Astrocyte (in vitro differentiated cells and primary cell): ENCODE data around the gene KRTAP24-1. TPM values are rescaled to one million over a fixed set of nuclear protein-coding genes. Genes with fewer than 3 reads are reported as not detected.

Source experiments
- DNase-seq: peaks from one replicate; pipeline ENCODE4 v3.0.0-alpha.2; 2010; ENCODE audit warnings: low read depth
- FAIRE-seq: peaks from 2 replicates; lab custom pipeline; 2011; peaks lifted over from hg19 to GRCh38; lab: Jason Lieb, UNC
- H2AFZ ChIP-seq: 2 replicates; pipeline ENCODE4 v1.6.0; 2012; ENCODE audit warnings: low read depth, low read length, inconsistent platforms
- H3K27ac ChIP-seq: 2 replicates; pipeline ENCODE4 v1.5.1; 2011; ENCODE audit warnings: low read depth, low read length, inconsistent platforms
- H3K27me3 ChIP-seq: 2 replicates; pipeline ENCODE4 v1.6.0; 2011; ENCODE audit warnings: low read length, inconsistent platforms; ENCODE audit not compliant: insufficient read depth
- H3K36me3 ChIP-seq: 2 replicates; pipeline ENCODE4 v1.5.1; 2011; ENCODE audit warnings: low read length, inconsistent platforms; ENCODE audit not compliant: insufficient read depth
- H3K4me1 ChIP-seq: 2 replicates; pipeline ENCODE4 v1.5.1; 2011; ENCODE audit warnings: low read length, inconsistent platforms; ENCODE audit not compliant: insufficient read depth
- H3K4me2 ChIP-seq: 2 replicates; pipeline ENCODE4 v1.6.0; 2012; ENCODE audit warnings: low read length, inconsistent platforms
- H3K4me3 ChIP-seq: 2 replicates; pipeline ENCODE4 v1.5.1; 2011; ENCODE audit warnings: low read depth, mild to moderate bottlenecking, low read length, inconsistent platforms; ENCODE audit not compliant: insufficient read depth
- H3K79me2 ChIP-seq: 2 replicates; pipeline ENCODE4 v1.6.0; 2012; ENCODE audit warnings: mild to moderate bottlenecking, low read length, inconsistent platforms; ENCODE audit not compliant: insufficient read depth
- H3K9ac ChIP-seq: 2 replicates; pipeline ENCODE4 v1.6.0; 2012; ENCODE audit warnings: mild to moderate bottlenecking, low read length, inconsistent platforms
- H3K9me3 ChIP-seq: 2 replicates; pipeline ENCODE4 v1.5.1; 2012; ENCODE audit warnings: low read depth, mild to moderate bottlenecking, low read length, inconsistent platforms; ENCODE audit not compliant: insufficient read depth
- H4K20me1 ChIP-seq: 2 replicates; pipeline ENCODE4 v1.6.0; 2012; ENCODE audit warnings: low read length, inconsistent platforms; ENCODE audit not compliant: insufficient read depth
- H3K27ac Mint-ChIP-seq: one replicate; pipeline ENCODE4 v1.8.0; 2021; ENCODE audit warnings: mild to moderate bottlenecking, mixed read lengths; ENCODE audit not compliant: unreplicated experiment
- H3K27me3 Mint-ChIP-seq: one replicate; pipeline ENCODE4 v1.8.0; 2021; ENCODE audit warnings: low read depth, mixed read lengths; ENCODE audit not compliant: unreplicated experiment
- H3K36me3 Mint-ChIP-seq: one replicate; pipeline ENCODE4 v1.8.0; 2021; ENCODE audit warnings: low read depth, mixed read lengths; ENCODE audit not compliant: unreplicated experiment
- H3K4me1 Mint-ChIP-seq: one replicate; pipeline ENCODE4 v1.8.0; 2021; ENCODE audit warnings: low read depth, mixed read lengths; ENCODE audit not compliant: unreplicated experiment
- H3K4me3 Mint-ChIP-seq: one replicate; pipeline ENCODE4 v1.8.0; 2021; ENCODE audit warnings: mild to moderate bottlenecking, moderate library complexity, mixed read lengths; ENCODE audit not compliant: unreplicated experiment
- H3K9me3 Mint-ChIP-seq: one replicate; pipeline ENCODE4 v1.8.0; 2021; ENCODE audit warnings: mild to moderate bottlenecking, mixed read lengths; ENCODE audit not compliant: unreplicated experiment
- EZH2 ChIP-seq: IDR thresholded peaks from 2 replicates; pipeline ENCODE4 v1.6.1; 2012; ENCODE audit warnings: mild to moderate bottlenecking, low read length, inconsistent platforms; ENCODE audit not compliant: insufficient read depth
- total RNA-seq: library from RNA; stranded (reverse); gene quantifications from 2 replicates; pipeline ENCODE4 v1.2.1, GENCODE V29; 2021
- TF ChIP-seq, protein P1 (sequence below): IDR thresholded peaks from 2 replicates; pipeline ENCODE4 v1.5.1; 2011; ENCODE audit warnings: low read depth, mild to moderate bottlenecking, inconsistent platforms, low read length, moderate library complexity; ENCODE audit not compliant: insufficient read depth

KRTAP24-1 gene
- total RNA-seq, 1 donor from 2014 or later, result not detected

DNA sequence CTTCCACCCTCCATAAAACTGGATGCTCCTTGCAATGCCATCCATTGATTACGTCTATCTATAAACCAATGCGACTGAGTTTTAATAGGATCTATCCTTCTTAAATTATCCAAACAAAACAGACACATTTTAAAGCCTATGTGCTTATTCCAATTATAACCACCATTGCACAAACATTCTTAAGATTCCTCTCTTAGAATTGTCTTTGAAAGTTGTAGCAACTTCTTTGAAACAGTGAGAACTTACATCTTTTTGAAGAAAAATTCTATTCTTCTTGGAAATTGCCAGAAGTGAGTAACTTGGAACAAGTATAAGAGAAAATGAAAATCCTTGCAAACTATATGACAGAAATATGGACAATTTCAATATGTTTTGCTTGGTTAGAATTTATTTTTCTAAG lies 37.5 kb upstream of the KRTAP24-1 start, which contains the start of gene KRTAP26-1:
Gene KRTAP26-1 (minus strand): TSS at position 101 of the 400 bp plus-strand sequence. CDS start 280 bp downstream, outside the sequence.
- H3K4me3 Mint-ChIP-seq, result no peak within 1 kb of the TSS
- no peaks in the 10 kb centered on the region for H3K4me1 Mint-ChIP-seq
- H3K9me3 Mint-ChIP-seq, result no peaks in the 10 kb centered on the region
- Histone ChIP-seq H3K36me3 (no peaks in the 10 kb centered on the region), H2AFZ (no peak within 1 kb of the TSS), H3K79me2 (no peaks in the 10 kb centered on the region), H3K4me3 (no peak within 1 kb of the TSS), H3K9me3 (no peaks in the 10 kb centered on the region), H4K20me1 (no peaks in the 10 kb centered on the region), H3K4me2 (no peak within 1 kb of the TSS), H3K4me1 (no peaks in the 10 kb centered on the region), H3K27me3 (no peaks in the 10 kb centered on the region), H3K9ac (no peak within 1 kb of the TSS), H3K27ac (no peak within 1 kb of the TSS)
- no peak for DNase-seq
- H3K27me3 Mint-ChIP-seq, result no peaks in the 10 kb centered on the region
- no peak for TF ChIP-seq EZH2
- TF ChIP-seq, protein P1, sequence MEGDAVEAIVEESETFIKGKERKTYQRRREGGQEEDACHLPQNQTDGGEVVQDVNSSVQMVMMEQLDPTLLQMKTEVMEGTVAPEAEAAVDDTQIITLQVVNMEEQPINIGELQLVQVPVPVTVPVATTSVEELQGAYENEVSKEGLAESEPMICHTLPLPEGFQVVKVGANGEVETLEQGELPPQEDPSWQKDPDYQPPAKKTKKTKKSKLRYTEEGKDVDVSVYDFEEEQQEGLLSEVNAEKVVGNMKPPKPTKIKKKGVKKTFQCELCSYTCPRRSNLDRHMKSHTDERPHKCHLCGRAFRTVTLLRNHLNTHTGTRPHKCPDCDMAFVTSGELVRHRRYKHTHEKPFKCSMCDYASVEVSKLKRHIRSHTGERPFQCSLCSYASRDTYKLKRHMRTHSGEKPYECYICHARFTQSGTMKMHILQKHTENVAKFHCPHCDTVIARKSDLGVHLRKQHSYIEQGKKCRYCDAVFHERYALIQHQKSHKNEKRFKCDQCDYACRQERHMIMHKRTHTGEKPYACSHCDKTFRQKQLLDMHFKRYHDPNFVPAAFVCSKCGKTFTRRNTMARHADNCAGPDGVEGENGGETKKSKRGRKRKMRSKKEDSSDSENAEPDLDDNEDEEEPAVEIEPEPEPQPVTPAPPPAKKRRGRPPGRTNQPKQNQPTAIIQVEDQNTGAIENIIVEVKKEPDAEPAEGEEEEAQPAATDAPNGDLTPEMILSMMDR, result no peak
- H3K27ac Mint-ChIP-seq, result no peak within 1 kb of the TSS
- no peaks in the 10 kb centered on the region for H3K36me3 Mint-ChIP-seq
- FAIRE-seq, result no peak

DNA sequence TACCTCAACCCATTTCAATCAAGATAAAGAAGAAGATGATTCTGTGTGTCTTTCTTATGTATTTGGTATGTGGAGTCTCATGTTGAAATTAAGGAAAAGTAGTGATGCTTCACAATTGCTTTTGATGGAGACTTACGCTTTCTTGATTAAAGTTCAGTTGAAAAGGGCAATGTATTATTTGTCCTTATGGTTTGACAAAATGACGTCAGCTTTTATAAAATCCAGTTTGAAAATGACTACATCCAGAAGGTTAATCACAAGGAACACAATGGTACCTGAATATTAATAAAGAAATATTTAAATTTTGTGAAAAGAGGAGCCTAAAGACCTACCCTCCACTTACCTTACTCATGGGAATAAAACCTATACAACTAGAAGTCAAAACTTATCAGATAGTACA lies 33.0 kb upstream of the KRTAP24-1 start:
- no peaks in the 10 kb centered on the region for H3K9me3 ChIP-seq
- no peak overlapping the region for H3K27ac Mint-ChIP-seq
- H3K27me3 ChIP-seq, result no peaks in the 10 kb centered on the region
- H3K4me3 ChIP-seq, result no peak overlapping the region
- H3K9me3 Mint-ChIP-seq, result no peaks in the 10 kb centered on the region
- H2AFZ ChIP-seq, result no peak overlapping the region
- no peaks in the 10 kb centered on the region for H3K36me3 ChIP-seq
- H4K20me1 ChIP-seq, result no peaks in the 10 kb centered on the region
- no peaks in the 10 kb centered on the region for H3K4me1 ChIP-seq
- H3K27me3 Mint-ChIP-seq, result no peaks in the 10 kb centered on the region
- FAIRE-seq (no peak), DNase-seq (no peak)
- H3K79me2 ChIP-seq, result no peaks in the 10 kb centered on the region
- no peak for TF ChIP-seq EZH2
- TF ChIP-seq, protein P1, result no peak
- no peaks in the 10 kb centered on the region for H3K4me1 Mint-ChIP-seq
- no peak overlapping the region for H3K4me2 ChIP-seq
- H3K36me3 Mint-ChIP-seq, result no peaks in the 10 kb centered on the region
- H3K9ac ChIP-seq, result no peak overlapping the region
- H3K4me3 Mint-ChIP-seq, result no peak overlapping the region
- no peak overlapping the region for H3K27ac ChIP-seq

DNA sequence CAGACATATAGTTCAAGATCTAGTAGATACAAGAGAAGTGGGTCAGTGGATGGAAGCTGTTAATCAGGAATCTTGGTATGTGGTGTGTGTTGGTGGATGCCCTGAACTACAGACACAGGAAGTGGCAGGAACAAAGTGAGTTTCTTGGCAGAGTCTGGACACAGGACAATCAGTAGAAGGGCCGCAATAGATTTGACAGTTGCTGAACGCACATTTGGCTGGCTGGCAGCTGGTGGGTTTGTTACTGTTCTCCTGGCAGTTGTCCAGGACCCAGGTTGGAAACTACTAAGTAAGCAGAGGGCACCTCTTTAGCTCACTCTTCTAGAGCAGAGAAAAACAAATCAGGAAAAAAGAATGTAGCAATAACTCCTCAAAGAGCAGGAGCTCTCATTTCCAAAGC lies 24.1 kb upstream of the KRTAP24-1 start:
- Histone ChIP-seq H3K79me2 (no peaks in the 10 kb centered on the region), H3K9me3 (no peaks in the 10 kb centered on the region), H4K20me1 (no peaks in the 10 kb centered on the region), H2AFZ (no peak overlapping the region), H3K4me2 (no peak overlapping the region), H3K9ac (no peak overlapping the region), H3K27ac (no peak overlapping the region), H3K36me3 (no peaks in the 10 kb centered on the region), H3K4me1 (no peaks in the 10 kb centered on the region), H3K27me3 (no peaks in the 10 kb centered on the region), H3K4me3 (no peak overlapping the region)
- TF ChIP-seq, protein P1, result no peak
- TF ChIP-seq EZH2, result no peak
- H3K27ac Mint-ChIP-seq, result no peak overlapping the region
- DNase-seq, result no peak
- FAIRE-seq, result no peak
- H3K4me3 Mint-ChIP-seq, result no peak overlapping the region
- no peaks in the 10 kb centered on the region for H3K27me3 Mint-ChIP-seq
- peaks cover 4% of the 10 kb centered on the region for H3K4me1 Mint-ChIP-seq
- no peaks in the 10 kb centered on the region for H3K36me3 Mint-ChIP-seq
- H3K9me3 Mint-ChIP-seq, result no peaks in the 10 kb centered on the region
